Inflammatory macrophage treated with lipopolysaccharide for 1 hour (primary cell): Measurements from ENCODE around the gene SCN2B.

Source experiments
- DNase-seq, 2 donors: peaks; one replicate each; pipeline ENCODE4 v3.0.0-alpha.2; 2020 to 2022

The SCN2B gene

GRCh38 chr11:118132385-118133151 lies 43.9 kb downstream of the SCN2B start:
- DNase-seq, result no peak

DNA sequence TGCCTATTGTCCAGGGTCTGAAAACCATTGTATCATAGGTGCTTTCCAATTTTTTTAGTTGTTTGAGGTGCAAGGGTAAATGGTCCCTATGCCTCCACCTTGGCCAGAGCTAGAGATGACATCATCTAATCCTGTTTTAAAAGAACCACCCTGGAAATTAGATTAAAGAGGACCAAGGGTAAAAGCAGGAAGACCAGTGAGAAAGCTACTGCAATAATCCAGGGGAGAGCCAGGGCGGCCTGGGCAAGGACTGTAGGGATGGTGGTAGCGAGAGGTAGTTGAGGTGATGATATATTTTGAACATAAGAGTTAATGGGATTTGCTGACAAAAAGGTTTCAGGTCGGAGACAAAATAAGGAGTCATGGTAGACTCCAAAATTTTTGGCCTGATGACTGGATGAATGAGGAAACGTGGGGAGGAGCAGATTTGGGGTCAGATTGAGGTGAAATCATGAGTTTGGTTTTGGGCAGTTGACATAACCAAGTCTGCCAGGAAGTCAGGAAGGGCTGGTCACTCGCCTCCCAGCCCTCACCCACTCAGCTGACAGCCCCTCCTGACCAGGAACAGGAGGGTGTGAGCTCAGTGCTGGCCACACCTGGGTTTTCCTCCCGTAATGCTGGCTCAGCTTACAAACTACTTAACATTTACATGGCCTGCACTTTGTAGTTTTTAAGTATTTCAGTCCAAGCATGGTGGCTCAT lies 46.8 kb downstream of the SCN2B start:
- DNase-seq, result peak; percentile 55 to 62

- peak; percentile 84 to 88 for DNase-seq
These were observed 47.5 kb downstream of the SCN2B start for GRCh38 chr11:118128721-118129470.

DNA sequence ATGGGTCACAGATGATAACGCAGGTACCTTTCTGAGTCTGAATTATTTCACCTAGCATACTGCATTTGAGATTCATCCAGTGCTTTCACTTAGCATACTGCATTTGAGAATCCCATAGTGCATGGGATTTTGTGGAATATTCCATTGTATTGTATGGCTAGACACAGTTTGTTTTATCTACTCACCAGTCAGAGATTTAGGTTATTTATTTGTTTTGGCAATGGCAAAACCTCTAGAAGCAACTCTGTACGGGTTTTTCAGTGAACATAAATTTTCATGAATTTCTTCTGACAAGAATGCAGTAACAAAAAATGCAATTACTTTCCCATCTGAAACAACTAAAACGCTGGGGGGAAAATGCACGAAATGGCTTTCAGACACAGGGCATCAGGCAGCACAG lies 48.1 kb downstream of the SCN2B start:
- no peak for DNase-seq

GRCh38 chr11:118126082-118126838 lies 50.2 kb downstream of the SCN2B start:
- no peak for DNase-seq

DNA sequence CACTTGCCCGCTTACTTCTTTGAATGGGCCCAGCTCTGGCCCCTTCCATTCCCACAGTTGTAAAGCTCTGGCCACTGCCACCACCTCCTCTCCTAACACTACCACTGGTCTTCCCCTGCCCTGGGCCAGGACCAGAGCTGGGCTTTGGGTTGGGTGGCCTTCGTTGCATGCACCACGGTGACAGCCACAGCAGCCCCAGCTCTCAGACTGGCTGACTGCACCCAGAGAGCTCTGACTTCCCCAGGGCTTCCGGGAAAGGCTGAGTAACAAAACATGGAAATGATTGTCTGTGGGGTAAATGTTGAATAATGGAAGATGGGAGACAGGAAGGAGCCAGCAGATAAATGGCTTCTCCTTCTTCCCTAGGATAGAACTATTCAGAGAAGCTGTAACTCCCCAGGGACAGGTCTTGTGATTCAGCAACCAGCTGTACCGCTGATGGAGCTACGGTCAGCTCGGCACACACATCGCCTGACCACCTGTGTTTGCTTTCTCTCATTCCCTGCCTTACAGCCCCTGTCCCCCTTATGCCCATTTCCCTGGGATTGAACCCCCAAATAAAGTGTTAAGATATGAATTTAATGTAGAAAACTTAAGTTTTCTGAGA lies 51.4 kb downstream of the SCN2B start:
- DNase-seq, result no peak

- no peak for DNase-seq
These were observed 55.6 kb downstream of the SCN2B start for GRCh38 chr11:118120793-118121192.

- DNase-seq, result no peak
These were observed 58.4 kb downstream of the SCN2B start for GRCh38 chr11:118117790-118118601.

- DNase-seq, result no peak
These were observed 61.4 kb downstream of the SCN2B start for GRCh38 chr11:118115048-118115447.

GRCh38 chr11:118114266-118114665 lies 62.2 kb downstream of the SCN2B start:
- DNase-seq, result no peak

DNA sequence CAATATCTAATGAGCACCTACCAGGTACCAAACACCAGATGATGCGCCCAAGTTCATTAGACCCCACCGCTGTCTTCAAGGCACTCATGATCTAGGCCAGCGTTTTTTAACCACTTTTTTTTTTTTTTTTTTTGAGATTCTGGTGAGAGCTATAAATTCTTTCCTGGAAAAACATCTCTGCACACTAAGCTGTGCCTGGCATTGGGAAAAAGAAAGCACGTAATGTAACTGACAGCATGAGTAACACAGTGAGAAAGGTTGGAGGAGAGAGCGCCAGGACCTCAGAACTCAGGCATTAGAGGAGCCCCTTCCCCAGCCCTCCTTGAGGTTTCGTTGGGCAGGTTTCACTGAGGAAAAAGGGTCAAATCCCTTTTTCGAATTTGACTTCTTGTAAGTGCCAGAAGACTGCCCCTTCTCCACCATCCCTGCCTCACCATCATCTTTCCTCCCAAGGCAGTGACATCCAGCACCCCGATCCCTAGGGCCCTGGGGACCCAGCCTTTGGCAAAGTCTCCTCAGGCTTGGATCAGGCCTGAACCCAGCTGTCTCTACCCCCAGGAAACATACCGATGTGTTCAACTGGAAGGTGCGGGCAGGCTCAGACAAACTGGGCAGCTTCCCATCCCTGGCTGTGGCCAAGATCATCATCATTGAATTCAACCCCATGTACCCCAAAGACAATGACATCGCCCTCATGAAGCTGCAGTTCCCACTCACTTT lies 63.6 kb downstream of the SCN2B start:
- DNase-seq, result no peak
